ENCODE data around the gene PJA2.

PJA2 gene

DNA sequence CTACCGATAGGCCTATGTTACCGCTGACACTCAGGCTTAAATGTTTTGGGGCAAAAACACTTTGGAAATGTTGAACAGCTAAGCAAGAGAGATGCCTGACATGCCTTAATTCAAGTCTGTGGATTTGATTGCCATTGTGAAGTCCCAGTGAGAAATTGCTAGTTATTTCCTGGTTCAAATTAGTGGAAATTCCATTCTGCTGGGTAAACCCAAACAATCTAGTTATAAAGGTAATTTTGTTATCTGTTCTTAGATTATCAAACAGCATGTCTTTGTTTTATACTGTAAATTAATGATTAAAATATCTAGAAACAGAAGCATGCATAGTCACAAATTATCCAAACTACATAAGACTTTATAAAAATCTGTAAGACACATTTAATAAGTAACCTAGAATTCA, 96.6 kb downstream of the PJA2 start:
- H3K4me3 ChIP-seq (ENCODE audit: low read length in 2 of 2) = no peak overlapping the region
- H3K9me3 ChIP-seq (ENCODE audit: control insufficient read depth in 2 of 2, low read length in 2 of 2) = no peaks in the 10 kb centered on the region

GRCh38 chr5:109312695-109313094, 97.1 kb downstream of the PJA2 start:
- Histone ChIP-seq H3K4me3 (ENCODE audit: low read length in 2 of 2) (no peak overlapping the region), H3K27ac (ENCODE audit: low read depth in 2 of 2, low read length in 2 of 2) (no peak overlapping the region), H3K9me3 (ENCODE audit: control insufficient read depth in 2 of 2, low read length in 2 of 2) (no peaks in the 10 kb centered on the region), H3K36me3 (ENCODE audit: control insufficient read depth in 2 of 2, insufficient read depth in 2 of 2, low read length in 2 of 2) (no peaks in the 10 kb centered on the region), H3K27me3 (ENCODE audit: control insufficient read depth in 2 of 2, insufficient read depth in 2 of 2, low read length in 2 of 2) (no peaks in the 10 kb centered on the region), H3K4me1 (ENCODE audit: control insufficient read depth in 2 of 2, insufficient read depth in 2 of 2, low read length in 2 of 2) (no peaks in the 10 kb centered on the region), H3K9ac (ENCODE audit: low read depth in 1 of 2, low read length in 2 of 2) (no peak overlapping the region)

More for the DNA sequence above, 96.6 kb downstream of the PJA2 start:
- Histone ChIP-seq H3K36me3 (ENCODE audit: control insufficient read depth in 2 of 2, insufficient read depth in 2 of 2, low read length in 2 of 2) (no peaks in the 10 kb centered on the region), H3K9ac (ENCODE audit: low read depth in 1 of 2, low read length in 2 of 2) (no peak overlapping the region), H3K4me1 (ENCODE audit: control insufficient read depth in 2 of 2, insufficient read depth in 2 of 2, low read length in 2 of 2) (no peaks in the 10 kb centered on the region), H3K27me3 (ENCODE audit: control insufficient read depth in 2 of 2, insufficient read depth in 2 of 2, low read length in 2 of 2) (no peaks in the 10 kb centered on the region), H3K27ac (ENCODE audit: low read depth in 2 of 2, low read length in 2 of 2) (no peak overlapping the region)

GRCh38 chr5:109310315-109310714, 99.5 kb downstream of the PJA2 start:
- Histone ChIP-seq H3K27me3 (ENCODE audit: control insufficient read depth in 2 of 2, insufficient read depth in 2 of 2, low read length in 2 of 2) (no peaks in the 10 kb centered on the region), H3K4me3 (ENCODE audit: low read length in 2 of 2) (no peak overlapping the region), H3K36me3 (ENCODE audit: control insufficient read depth in 2 of 2, insufficient read depth in 2 of 2, low read length in 2 of 2) (no peaks in the 10 kb centered on the region), H3K9me3 (ENCODE audit: control insufficient read depth in 2 of 2, low read length in 2 of 2) (no peaks in the 10 kb centered on the region), H3K4me1 (ENCODE audit: control insufficient read depth in 2 of 2, insufficient read depth in 2 of 2, low read length in 2 of 2) (no peaks in the 10 kb centered on the region), H3K9ac (ENCODE audit: low read depth in 1 of 2, low read length in 2 of 2) (no peak overlapping the region), H3K27ac (ENCODE audit: low read depth in 2 of 2, low read length in 2 of 2) (no peak overlapping the region)

- Histone ChIP-seq H3K9ac (ENCODE audit: low read depth in 1 of 2, low read length in 2 of 2) (no peak overlapping the region), H3K27me3 (ENCODE audit: control insufficient read depth in 2 of 2, insufficient read depth in 2 of 2, low read length in 2 of 2) (no peaks in the 10 kb centered on the region), H3K27ac (ENCODE audit: low read depth in 2 of 2, low read length in 2 of 2) (no peak overlapping the region), H3K9me3 (ENCODE audit: control insufficient read depth in 2 of 2, low read length in 2 of 2) (no peaks in the 10 kb centered on the region), H3K36me3 (ENCODE audit: control insufficient read depth in 2 of 2, insufficient read depth in 2 of 2, low read length in 2 of 2) (no peaks in the 10 kb centered on the region), H3K4me3 (ENCODE audit: low read length in 2 of 2) (no peak overlapping the region), H3K4me1 (ENCODE audit: control insufficient read depth in 2 of 2, insufficient read depth in 2 of 2, low read length in 2 of 2) (no peaks in the 10 kb centered on the region)
Observed at GRCh38 chr5:109309326-109310063, 100.3 kb downstream of the PJA2 start.

- H3K27me3 ChIP-seq (ENCODE audit: control insufficient read depth in 2 of 2, insufficient read depth in 2 of 2, low read length in 2 of 2) = no peaks in the 10 kb centered on the region
- H3K4me1 ChIP-seq (ENCODE audit: control insufficient read depth in 2 of 2, insufficient read depth in 2 of 2, low read length in 2 of 2) = no peaks in the 10 kb centered on the region
- H3K9ac ChIP-seq (ENCODE audit: low read depth in 1 of 2, low read length in 2 of 2) = no peak overlapping the region
- H3K36me3 ChIP-seq (ENCODE audit: control insufficient read depth in 2 of 2, insufficient read depth in 2 of 2, low read length in 2 of 2) = no peaks in the 10 kb centered on the region
- no peak overlapping the region for H3K27ac ChIP-seq (ENCODE audit: low read depth in 2 of 2, low read length in 2 of 2)
- no peaks in the 10 kb centered on the region for H3K9me3 ChIP-seq (ENCODE audit: control insufficient read depth in 2 of 2, low read length in 2 of 2)
- no peak overlapping the region for H3K4me3 ChIP-seq (ENCODE audit: low read length in 2 of 2)
Observed at GRCh38 chr5:109307951-109308350, 101.8 kb downstream of the PJA2 start.

GRCh38 chr5:109307456-109307855, 102.3 kb downstream of the PJA2 start:
- H3K36me3 ChIP-seq (ENCODE audit: control insufficient read depth in 2 of 2, insufficient read depth in 2 of 2, low read length in 2 of 2) = no peaks in the 10 kb centered on the region
- H3K4me3 ChIP-seq (ENCODE audit: low read length in 2 of 2) = no peak overlapping the region
- H3K4me1 ChIP-seq (ENCODE audit: control insufficient read depth in 2 of 2, insufficient read depth in 2 of 2, low read length in 2 of 2) = no peaks in the 10 kb centered on the region
- H3K27ac ChIP-seq (ENCODE audit: low read depth in 2 of 2, low read length in 2 of 2) = no peak overlapping the region
- no peak overlapping the region for H3K9ac ChIP-seq (ENCODE audit: low read depth in 1 of 2, low read length in 2 of 2)
- no peaks in the 10 kb centered on the region for H3K27me3 ChIP-seq (ENCODE audit: control insufficient read depth in 2 of 2, insufficient read depth in 2 of 2, low read length in 2 of 2)
- no peaks in the 10 kb centered on the region for H3K9me3 ChIP-seq (ENCODE audit: control insufficient read depth in 2 of 2, low read length in 2 of 2)

- Histone ChIP-seq H3K9me3 (ENCODE audit: control insufficient read depth in 2 of 2, low read length in 2 of 2) (no peaks in the 10 kb centered on the region), H3K4me1 (ENCODE audit: control insufficient read depth in 2 of 2, insufficient read depth in 2 of 2, low read length in 2 of 2) (no peaks in the 10 kb centered on the region), H3K36me3 (ENCODE audit: control insufficient read depth in 2 of 2, insufficient read depth in 2 of 2, low read length in 2 of 2) (no peaks in the 10 kb centered on the region), H3K9ac (ENCODE audit: low read depth in 1 of 2, low read length in 2 of 2) (no peak overlapping the region), H3K27me3 (ENCODE audit: control insufficient read depth in 2 of 2, insufficient read depth in 2 of 2, low read length in 2 of 2) (no peaks in the 10 kb centered on the region), H3K27ac (ENCODE audit: low read depth in 2 of 2, low read length in 2 of 2) (no peak overlapping the region), H3K4me3 (ENCODE audit: low read length in 2 of 2) (no peak overlapping the region)
Observed at GRCh38 chr5:109305352-109305751, 104.4 kb downstream of the PJA2 start.

- H3K4me1 ChIP-seq (ENCODE audit: control insufficient read depth in 2 of 2, insufficient read depth in 2 of 2, low read length in 2 of 2) = no peaks in the 10 kb centered on the region
- H3K27ac ChIP-seq (ENCODE audit: low read depth in 2 of 2, low read length in 2 of 2) = no peak overlapping the region
- no peak overlapping the region for H3K9ac ChIP-seq (ENCODE audit: low read depth in 1 of 2, low read length in 2 of 2)
- no peak overlapping the region for H3K4me3 ChIP-seq (ENCODE audit: low read length in 2 of 2)
- H3K9me3 ChIP-seq (ENCODE audit: control insufficient read depth in 2 of 2, low read length in 2 of 2) = no peaks in the 10 kb centered on the region
- no peaks in the 10 kb centered on the region for H3K36me3 ChIP-seq (ENCODE audit: control insufficient read depth in 2 of 2, insufficient read depth in 2 of 2, low read length in 2 of 2)
- H3K27me3 ChIP-seq (ENCODE audit: control insufficient read depth in 2 of 2, insufficient read depth in 2 of 2, low read length in 2 of 2) = no peaks in the 10 kb centered on the region
Observed at GRCh38 chr5:109304309-109304708, 105.5 kb downstream of the PJA2 start.

GRCh38 chr5:109300367-109300766, 109.4 kb downstream of the PJA2 start:
- no peaks in the 10 kb centered on the region for H3K4me1 ChIP-seq (ENCODE audit: control insufficient read depth in 2 of 2, insufficient read depth in 2 of 2, low read length in 2 of 2)
- no peaks in the 10 kb centered on the region for H3K36me3 ChIP-seq (ENCODE audit: control insufficient read depth in 2 of 2, insufficient read depth in 2 of 2, low read length in 2 of 2)
- no peaks in the 10 kb centered on the region for H3K27me3 ChIP-seq (ENCODE audit: control insufficient read depth in 2 of 2, insufficient read depth in 2 of 2, low read length in 2 of 2)
- no peak overlapping the region for H3K4me3 ChIP-seq (ENCODE audit: low read length in 2 of 2)
- H3K27ac ChIP-seq (ENCODE audit: low read depth in 2 of 2, low read length in 2 of 2) = no peak overlapping the region
- H3K9ac ChIP-seq (ENCODE audit: low read depth in 1 of 2, low read length in 2 of 2) = no peak overlapping the region
- H3K9me3 ChIP-seq (ENCODE audit: control insufficient read depth in 2 of 2, low read length in 2 of 2) = no peaks in the 10 kb centered on the region

DNA sequence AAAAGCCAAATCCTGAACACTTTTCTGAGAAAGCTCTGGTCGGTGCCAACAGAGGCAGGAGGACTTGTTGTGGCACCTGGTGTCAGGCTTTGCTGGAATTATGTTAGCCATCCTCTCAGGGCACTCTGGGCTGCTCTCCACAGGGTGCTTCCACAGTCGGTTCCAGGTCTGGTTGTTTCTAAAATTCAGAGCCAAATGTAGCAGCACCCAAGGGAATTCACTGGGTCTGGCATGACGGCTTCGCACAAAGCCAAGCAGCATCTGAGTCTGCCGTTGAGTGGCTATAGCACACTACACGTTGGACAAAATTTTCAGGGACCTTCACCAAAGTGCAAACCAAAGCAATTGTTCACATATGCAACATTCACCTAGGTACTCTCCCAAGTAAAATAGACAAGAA, 110.2 kb downstream of the PJA2 start:
- no peaks in the 10 kb centered on the region for H3K36me3 ChIP-seq (ENCODE audit: control insufficient read depth in 2 of 2, insufficient read depth in 2 of 2, low read length in 2 of 2)
- no peaks in the 10 kb centered on the region for H3K27me3 ChIP-seq (ENCODE audit: control insufficient read depth in 2 of 2, insufficient read depth in 2 of 2, low read length in 2 of 2)
- no peak overlapping the region for H3K4me3 ChIP-seq (ENCODE audit: low read length in 2 of 2)
- no peak overlapping the region for H3K9ac ChIP-seq (ENCODE audit: low read depth in 1 of 2, low read length in 2 of 2)
- no peaks in the 10 kb centered on the region for H3K4me1 ChIP-seq (ENCODE audit: control insufficient read depth in 2 of 2, insufficient read depth in 2 of 2, low read length in 2 of 2)
- no peaks in the 10 kb centered on the region for H3K9me3 ChIP-seq (ENCODE audit: control insufficient read depth in 2 of 2, low read length in 2 of 2)
- no peak overlapping the region for H3K27ac ChIP-seq (ENCODE audit: low read depth in 2 of 2, low read length in 2 of 2)

All from mucosa of rectum (tissue), 2 donors.